Breast epithelium (tissue), 3 donors: Measurements from ENCODE around the gene TNFAIP3.

Experiments used
- POLR2A ChIP-seq: fragments of 450-650 bp; IDR thresholded peaks from one replicate; pipeline ENCODE4 v1.6.1; 2016; ENCODE audit warnings: antibody characterized with exemption, mild to moderate bottlenecking, moderate library complexity
- POLR2AphosphoS5 ChIP-seq, 3 donors: sonication (generic); formaldehyde crosslinking; IDR thresholded peaks; one replicate each; pipeline ENCODE4 v1.6.1; 2017; ENCODE audit warnings: antibody characterized with exemption in 3 of 3
- TF ChIP-seq, protein P1 (sequence below), 3 donors: fragments of 450-650 bp; IDR thresholded peaks; one replicate each; pipeline ENCODE4 v1.5.1; 2016 to 2017; ENCODE audit warnings: antibody characterized with exemption in 3 of 3, mild to moderate bottlenecking in 3 of 3, moderate library complexity in 3 of 3

DNA sequence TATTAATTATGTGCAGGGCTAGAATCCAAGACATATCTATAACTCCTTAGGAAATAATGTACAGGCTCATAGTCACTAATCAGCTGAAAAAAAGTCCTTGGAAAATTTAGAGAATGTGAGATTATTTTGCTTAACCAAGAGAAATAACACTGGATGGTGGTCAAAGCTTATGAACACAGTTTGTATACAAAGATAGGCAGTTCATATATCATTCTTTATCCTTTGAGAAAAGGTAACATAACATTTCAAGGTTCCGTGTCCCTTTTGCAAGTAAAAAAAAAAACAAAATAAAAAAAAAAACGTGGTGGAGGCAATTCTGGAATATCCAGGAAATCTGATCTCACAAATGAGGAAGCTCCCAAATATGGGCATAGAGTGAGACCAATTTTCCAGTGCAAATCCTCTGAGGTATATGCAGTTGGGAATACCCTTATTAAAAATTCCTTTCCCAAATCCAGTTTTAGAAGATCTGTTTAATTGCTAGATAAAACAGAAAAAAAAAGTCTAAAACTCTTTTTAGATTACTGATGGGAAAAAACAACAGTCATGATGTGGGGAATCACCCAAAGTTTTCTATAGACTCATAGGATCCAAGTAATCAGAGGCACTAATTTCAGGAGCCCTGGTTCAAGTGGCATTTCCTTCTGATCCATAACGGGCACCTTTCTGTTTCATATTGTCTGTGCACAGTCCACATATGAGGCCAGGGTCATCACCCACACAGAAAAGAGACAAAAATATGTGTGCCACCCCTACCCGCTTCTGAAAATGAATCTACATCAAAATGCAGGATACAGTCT lies 17.7 kb upstream of the TNFAIP3 start:
- TF ChIP-seq, protein P1, sequence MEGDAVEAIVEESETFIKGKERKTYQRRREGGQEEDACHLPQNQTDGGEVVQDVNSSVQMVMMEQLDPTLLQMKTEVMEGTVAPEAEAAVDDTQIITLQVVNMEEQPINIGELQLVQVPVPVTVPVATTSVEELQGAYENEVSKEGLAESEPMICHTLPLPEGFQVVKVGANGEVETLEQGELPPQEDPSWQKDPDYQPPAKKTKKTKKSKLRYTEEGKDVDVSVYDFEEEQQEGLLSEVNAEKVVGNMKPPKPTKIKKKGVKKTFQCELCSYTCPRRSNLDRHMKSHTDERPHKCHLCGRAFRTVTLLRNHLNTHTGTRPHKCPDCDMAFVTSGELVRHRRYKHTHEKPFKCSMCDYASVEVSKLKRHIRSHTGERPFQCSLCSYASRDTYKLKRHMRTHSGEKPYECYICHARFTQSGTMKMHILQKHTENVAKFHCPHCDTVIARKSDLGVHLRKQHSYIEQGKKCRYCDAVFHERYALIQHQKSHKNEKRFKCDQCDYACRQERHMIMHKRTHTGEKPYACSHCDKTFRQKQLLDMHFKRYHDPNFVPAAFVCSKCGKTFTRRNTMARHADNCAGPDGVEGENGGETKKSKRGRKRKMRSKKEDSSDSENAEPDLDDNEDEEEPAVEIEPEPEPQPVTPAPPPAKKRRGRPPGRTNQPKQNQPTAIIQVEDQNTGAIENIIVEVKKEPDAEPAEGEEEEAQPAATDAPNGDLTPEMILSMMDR (IDR thresholded peaks at IDR 0.05), result no peak
- TF ChIP-seq POLR2A, result no peak
- no peak for TF ChIP-seq POLR2AphosphoS5 (IDR thresholded peaks at IDR 0.05)
